SK-MEL-5 (cell line): ENCODE results near the gene CAMTA1. TPM values are rescaled to one million over a fixed set of nuclear protein-coding genes. Genes with fewer than 3 reads are reported as not detected.
"Not testable (repeated sequence)": the region's sequence is repeated elsewhere in the genome, so short reads cannot be mapped to it uniquely, and the experiment has no call there.

Experiments
- DNase-seq: peaks from one replicate; pipeline ENCODE4 v3.0.0-alpha.2; 2016; ENCODE audit warnings: low read depth, low spot score
- in situ Hi-C: cut with HindIII; loops from 2 replicates; pipeline ENCODE4 v1.10.0; 2016; ENCODE audit warnings: low sequenced_read_pairs, high pct_unique_total_duplicates, low pct_unique_long_range_greater_than_20kb
- total RNA-seq: library from RNA; depleted of rRNA; stranded (reverse); fragments of >200 nt; shearing (Covaris generic); gene quantifications from 2 replicates; pipeline ENCODE4 v1.2.3, GENCODE V29; 2014

Gene CAMTA1
- total RNA-seq, 1 experiment from 2014 or later: 47.4 TPM

- DNase-seq: no peak
- in situ Hi-C loops: no loop called here
Observed at GRCh38 chr1:7319196-7319595, 533.9 kb downstream of the CAMTA1 start.

GRCh38 chr1:7320661-7321060 lies 535.4 kb downstream of the CAMTA1 start:
- in situ Hi-C loops: no loop called here
- DNase-seq: no peak

DNA sequence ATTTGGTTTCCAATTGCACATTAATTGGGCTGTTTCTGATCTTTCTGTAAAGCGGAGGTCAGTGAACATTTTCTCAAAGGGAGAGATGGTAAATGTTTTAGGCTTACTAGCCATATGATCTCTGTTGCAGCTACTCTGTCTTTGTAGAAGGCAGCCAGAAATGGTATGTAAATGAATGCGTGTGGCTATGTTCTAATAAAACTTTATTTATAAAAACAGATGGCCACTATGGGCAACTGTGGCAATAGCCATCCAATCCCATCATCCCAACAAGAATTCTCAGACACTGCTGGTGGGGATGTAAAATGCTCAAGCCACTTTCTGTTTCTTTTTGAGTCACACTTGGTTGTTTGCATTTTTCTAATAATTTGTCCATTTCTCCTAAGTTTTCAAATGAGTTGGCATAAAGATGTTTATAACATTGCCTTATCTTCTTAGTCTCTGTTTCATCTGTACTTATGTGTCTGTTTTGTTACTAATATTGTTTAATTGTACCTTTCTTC lies 537.1 kb downstream of the CAMTA1 start:
- DNase-seq: no peak
- in situ Hi-C loops: no loop called here

DNA sequence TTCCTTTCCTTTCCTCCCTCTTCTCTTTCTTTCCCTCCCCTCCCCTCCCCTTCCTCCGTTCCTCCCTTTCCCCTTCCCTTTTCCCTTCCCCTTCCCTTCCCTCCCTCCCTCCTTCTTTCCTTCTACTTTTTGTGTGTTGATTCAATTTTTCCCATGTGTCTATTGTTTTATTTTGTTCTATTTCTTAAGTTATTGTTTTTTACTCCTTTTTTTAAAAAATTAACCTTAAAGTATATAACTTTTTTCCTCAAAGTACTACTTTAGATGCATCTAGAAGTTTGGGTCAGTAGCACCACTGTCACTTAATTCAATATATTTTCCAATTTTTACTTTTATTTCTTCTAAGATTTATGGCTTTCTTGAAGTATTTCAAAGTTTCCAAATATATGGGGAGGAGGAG lies 537.7 kb downstream of the CAMTA1 start:
- in situ Hi-C loops: no loop called here
- DNase-seq: no peak

GRCh38 chr1:7325254-7325653 lies 540.0 kb downstream of the CAMTA1 start:
- in situ Hi-C loops: no loop called here
- DNase-seq: no peak

DNA sequence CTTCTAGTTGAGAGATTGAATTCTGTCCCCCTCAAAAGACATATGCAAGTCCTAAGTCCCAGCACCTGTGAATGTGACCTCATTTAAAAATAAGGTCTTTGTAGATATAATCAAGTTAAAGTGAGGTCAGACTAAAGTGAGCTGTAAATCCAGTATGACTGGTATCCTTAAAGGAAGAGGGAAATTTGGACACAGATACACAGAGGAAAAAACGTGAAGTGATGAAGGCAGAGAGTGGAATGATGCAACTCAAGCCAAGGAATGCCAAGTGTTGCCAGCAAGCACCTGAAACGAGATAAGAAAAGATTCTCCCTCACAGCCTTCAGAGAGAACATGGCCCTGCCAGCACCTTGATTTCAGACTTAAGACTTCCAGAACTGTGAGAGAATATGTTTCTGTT lies 541.1 kb downstream of the CAMTA1 start:
- DNase-seq: no peak
- in situ Hi-C loops: no loop called here

- DNase-seq: no peak
- in situ Hi-C loops: no loop called here
Observed at GRCh38 chr1:7327849-7328248, 542.6 kb downstream of the CAMTA1 start.

GRCh38 chr1:7329868-7330615 lies 544.8 kb downstream of the CAMTA1 start:
- in situ Hi-C loops: no loop called here
- DNase-seq: no peak

DNA sequence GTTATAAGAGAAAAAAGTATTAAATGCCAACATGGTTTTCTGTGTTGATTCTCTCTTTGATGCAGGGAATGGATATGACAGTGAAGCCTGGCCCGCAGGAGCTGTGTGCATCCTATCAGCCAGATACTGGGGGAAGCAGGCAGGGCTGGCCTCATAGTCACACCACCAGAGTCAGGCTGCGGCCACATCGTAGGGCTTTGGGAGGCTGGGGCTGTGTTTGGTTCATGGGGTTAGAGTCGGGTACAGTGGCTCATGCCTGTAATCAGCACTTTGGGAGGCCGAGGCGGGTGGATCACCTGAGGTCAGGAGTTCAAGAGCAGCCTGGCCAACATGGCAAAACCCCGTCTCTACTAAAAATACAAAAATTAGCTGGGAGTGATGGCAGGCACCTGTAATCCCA lies 545.5 kb downstream of the CAMTA1 start:
- not testable (repeated sequence) for DNase-seq

GRCh38 chr1:7331926-7332535 lies 546.8 kb downstream of the CAMTA1 start:
- DNase-seq: no peak
- in situ Hi-C loops: no loop called here

More for the DNA sequence above, 545.5 kb downstream of the CAMTA1 start:
- in situ Hi-C loops: not testable (repeated sequence)

- no peak for DNase-seq
- in situ Hi-C loops: no loop called here
Observed at GRCh38 chr1:7333094-7333493, 547.8 kb downstream of the CAMTA1 start.

- in situ Hi-C loops: no loop called here
- DNase-seq: no peak
Observed at GRCh38 chr1:7333620-7334019, 548.4 kb downstream of the CAMTA1 start.

DNA sequence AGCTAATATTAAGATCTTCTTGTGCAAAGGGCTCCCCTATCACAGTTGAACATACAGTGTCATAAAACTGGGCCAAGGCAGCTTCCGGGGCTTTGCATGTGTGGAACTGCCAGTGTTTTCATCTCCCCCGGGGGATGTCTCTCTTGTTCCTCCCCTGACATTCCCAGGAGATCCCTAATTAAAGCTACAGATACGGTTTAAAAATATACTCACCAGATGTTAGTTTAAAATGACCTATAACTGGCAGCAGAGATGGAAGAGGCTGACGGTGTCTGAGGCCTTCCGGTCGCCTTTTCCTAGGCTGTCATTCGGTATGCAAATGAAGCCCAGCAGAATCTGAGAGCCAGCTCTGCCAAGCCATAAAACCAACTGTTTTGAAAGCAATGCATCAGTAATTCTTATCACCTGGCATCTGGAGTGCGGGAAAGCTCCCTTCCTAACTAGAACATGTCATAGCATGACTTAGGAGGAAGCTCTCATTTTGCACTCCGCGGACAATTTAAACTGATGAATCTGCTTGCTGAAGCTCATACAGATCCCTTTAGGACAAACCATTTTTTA lies 549.3 kb downstream of the CAMTA1 start:
- no peak for DNase-seq
- in situ Hi-C loops: no loop called here

DNA sequence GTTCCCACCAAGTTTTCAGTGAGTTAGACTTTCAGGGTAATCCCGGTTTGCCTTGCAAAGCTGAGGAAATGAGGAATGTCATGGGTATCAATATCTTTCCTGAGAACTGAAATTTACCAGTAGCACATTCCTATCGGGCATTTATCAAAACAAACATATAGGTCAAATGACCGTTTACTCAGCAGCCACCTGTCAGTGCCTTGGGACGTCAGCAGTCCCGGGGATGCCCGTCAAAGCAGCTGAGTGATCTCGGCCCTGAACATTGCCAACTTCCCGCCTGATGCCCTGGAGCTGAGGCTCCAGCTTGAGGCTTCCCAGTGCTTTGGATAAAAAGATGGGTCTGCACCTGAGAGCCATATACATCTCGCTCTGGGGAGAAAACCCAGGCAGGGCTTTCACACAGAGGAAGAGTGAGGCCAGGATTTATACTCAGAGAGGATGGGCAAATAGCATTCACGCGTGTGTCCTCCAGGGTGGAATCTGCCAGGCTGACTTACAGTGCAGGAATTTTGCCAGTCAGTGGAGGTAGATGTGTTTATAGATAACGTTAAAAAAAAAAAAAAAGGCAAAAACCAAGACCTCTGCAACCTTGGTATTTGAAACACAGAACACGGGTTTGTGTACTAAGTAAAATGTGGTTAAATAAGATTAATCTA lies 550.1 kb downstream of the CAMTA1 start:
- DNase-seq: no peak

GRCh38 chr1:7338439-7338838 lies 553.2 kb downstream of the CAMTA1 start:
- no peak for DNase-seq
- in situ Hi-C loops: no loop called here

More for the DNA sequence above, 550.1 kb downstream of the CAMTA1 start:
- in situ Hi-C loops: no loop called here

DNA sequence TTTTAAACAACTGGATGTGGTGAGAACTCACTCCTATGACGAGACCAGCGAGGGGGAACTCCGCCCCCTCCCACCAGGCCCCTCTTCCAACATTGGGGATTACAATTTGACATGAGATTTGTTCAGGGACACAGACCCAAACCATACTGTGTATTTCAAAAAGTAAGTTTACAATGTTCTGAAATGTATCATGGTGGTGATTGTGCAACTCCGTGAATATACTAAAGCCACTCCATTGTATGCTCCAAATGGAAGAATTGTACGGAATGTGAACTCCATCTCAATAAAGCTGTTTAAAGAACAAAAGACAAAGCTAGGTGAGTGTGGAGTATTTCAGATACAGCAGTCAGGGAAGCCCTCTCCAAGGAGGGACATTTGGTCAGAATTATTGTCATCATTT lies 553.8 kb downstream of the CAMTA1 start:
- no peak for DNase-seq
- in situ Hi-C loops: no loop called here

- no peak for DNase-seq
Observed at GRCh38 chr1:7339953-7340352, 554.7 kb downstream of the CAMTA1 start.

DNA sequence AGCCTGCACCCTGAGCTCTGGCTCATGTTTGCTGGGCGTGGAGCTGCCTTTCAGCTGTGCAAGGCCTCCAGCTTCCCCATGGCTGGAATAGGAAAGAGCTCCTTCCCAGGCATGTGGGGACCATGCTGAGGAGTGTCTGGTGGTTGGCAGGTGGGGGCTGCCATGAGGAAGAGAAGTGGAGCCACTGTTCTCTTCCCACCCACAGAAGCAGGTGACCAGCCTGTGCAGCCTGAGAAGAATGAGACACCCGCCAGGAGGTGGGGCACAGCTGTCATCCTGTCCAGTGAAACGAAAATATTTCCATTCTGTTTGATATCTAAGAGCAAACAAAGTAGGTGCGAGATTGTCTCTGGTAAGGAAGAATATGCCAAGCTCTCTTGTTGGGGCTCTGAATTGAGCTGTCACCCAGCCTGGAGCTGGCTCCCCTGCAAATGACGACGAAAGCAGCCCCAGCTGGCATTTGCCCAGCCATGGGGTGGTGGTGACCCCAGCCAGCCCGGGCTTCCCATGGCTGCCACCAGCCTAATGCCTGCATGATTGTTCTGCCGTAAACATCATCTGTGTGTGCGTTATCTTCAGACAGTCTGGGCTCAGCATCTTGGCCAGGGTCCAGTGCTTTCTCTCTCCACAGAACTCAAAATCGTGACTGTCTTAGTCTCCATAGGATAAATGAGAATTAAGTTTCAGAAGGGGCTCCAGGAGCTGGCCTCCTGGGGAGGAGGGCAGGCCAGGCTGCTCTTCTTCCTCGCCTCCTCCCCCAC lies 556.1 kb downstream of the CAMTA1 start:
- no peak for DNase-seq
- in situ Hi-C loops: no loop called here

More at GRCh38 chr1:7339953-7340352, 554.7 kb downstream of the CAMTA1 start:
- in situ Hi-C loops: no loop called here
